ENCODE measurements around the gene ADAM10. TPM values are rescaled to one million over a fixed set of nuclear protein-coding genes. Genes with fewer than 3 reads are reported as not detected.
A peak's percentile ranks its signal among the peaks of the same experiment; 100 is the strongest.

ADAM10 gene
- total and polyA plus RNA-seq, 2 of the 8 experiments (the other 6 are each of a cell fraction or from before 2014, with no cell fraction given), result 46.5 to 163 TPM

- TF ChIP-seq CTBP2 (IDR thresholded peaks at IDR 0.05; ENCODE audit: borderline replicate concordance, insufficient read depth, insufficient read length, low read length) (peak; percentile 75), SIN3A (conservative IDR thresholded peaks at IDR 0.05 in 1 of 2, IDR thresholded peaks at IDR 0.05 in 1 of 2; ENCODE audit: low read depth in 1 of 2, low read length in 2 of 2) (peak; percentile 25 to 50; a peak in 1 of 4 replicates), HDAC6 (IDR thresholded peaks at IDR 0.05; ENCODE audit: low read depth, low read length) (no peak), POU5F1 (IDR thresholded peaks at IDR 0.05; ENCODE audit: low read depth, low read length) (no peak)
Measured at GRCh38 chr15:58771621-58772250, 22.2 kb upstream of the ADAM10 start (continued).

Data from H1 (cell line).